HG03558 (cell line): Measurements from ENCODE around the gene SCD.
"Not testable (repeated sequence)": the region's sequence is repeated elsewhere in the genome, so short reads cannot be mapped to it uniquely, and the experiment has no call there.

Experiments
- ATAC-seq: cut with Tn5 transposase; IDR thresholded peaks from one replicate; pipeline ENCODE4 v1.9.1; 2021; ENCODE audit warnings: moderate number of reproducible peaks; ENCODE audit not compliant: unreplicated experiment; ENCODE audit errors: extremely low read depth

The SCD gene

DNA sequence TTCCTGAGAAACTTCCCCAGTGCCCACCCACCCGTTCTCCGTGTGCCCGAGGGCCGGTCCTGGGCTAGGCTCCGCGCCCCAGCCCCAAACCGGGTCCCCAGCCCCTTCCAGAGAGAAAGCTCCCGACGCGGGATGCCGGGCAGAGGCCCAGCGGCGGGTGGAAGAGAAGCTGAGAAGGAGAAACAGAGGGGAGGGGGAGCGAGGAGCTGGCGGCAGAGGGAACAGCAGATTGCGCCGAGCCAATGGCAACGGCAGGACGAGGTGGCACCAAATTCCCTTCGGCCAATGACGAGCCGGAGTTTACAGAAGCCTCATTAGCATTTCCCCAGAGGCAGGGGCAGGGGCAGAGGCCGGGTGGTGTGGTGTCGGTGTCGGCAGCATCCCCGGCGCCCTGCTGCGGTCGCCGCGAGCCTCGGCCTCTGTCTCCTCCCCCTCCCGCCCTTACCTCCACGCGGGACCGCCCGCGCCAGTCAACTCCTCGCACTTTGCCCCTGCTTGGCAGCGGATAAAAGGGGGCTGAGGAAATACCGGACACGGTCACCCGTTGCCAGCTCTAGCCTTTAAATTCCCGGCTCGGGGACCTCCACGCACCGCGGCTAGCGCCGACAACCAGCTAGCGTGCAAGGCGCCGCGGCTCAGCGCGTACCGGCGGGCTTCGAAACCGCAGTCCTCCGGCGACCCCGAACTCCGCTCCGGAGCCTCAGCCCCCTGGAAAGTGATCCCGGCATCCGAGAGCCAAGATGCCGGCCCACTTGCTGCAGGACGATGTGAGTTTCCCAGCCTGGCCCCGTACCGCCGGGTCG, at the start of gene SCD:
SCD (plus strand) TSS at position 469 of the 803 bp plus-strand sequence; CDS start at position 741, 272 bp downstream.
- ATAC-seq, result peak; percentile 90

DNA sequence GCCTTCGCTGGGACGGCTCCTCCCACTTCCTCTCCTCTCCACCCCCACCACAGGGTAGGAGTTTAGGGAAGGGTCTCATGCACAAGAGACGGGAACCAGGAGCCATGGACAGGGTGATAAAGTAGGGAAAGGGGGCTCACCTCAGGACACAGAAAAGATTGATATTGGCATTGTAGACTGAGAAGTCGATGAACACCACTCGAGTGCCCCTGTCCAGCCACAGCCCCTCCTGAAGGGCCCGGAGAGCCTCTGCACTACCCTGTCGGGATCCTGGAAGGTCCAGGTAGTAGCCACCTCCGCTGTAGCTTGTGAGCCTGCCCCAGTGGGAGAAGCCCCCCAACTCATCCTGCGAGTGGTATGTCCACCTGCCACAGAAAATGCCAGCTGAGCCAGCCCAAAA, 49.8 kb upstream of the SCD start:
- no peak for ATAC-seq

DNA sequence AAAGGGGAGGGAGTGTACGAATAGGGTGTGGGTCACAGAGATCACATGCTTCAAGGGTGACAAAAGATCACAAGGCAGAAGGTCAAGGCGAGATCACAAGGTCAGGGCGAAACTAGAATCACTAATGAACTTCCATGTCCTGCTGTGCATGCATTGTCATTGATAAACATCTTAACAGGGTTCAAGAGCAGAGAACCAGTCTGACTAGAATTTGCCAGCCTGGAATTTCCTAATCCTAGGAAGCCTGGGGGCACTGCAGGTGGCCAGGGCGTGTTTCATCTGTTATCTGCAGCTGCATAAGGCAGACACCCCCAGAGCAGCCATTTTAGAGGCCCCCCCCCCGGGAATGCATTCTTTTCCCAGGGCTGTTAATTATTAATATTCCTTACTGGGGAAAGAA, 45.9 kb upstream of the SCD start:
- ATAC-seq, result not testable (repeated sequence)

DNA sequence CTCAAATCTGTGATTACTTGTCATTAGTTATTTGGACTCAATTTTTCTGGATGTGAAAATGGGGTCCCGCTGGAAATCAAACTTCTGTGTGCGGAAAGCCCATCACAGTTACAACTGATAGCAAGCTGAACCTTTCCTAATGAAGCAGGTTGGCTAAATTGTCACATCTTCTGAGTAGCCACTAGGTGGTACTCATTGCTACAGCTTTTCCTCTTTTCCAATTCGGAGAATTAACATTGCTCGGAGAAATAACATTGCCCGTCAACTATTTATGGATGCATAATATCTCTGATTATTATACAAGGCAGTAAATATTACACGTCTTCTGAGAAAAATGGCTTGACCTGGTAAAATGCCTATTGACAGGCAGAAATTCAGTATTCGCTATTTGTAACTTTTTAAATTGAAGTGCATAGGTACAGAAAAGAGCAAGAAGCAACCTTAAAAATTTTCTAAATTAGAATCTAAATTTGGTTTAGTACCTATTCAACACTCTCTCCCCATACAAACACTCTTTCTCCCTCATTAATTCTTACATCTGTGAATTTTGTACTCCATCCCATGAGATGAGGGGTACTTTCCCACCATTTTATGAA, 43.2 kb upstream of the SCD start:
- ATAC-seq, result no peak

DNA sequence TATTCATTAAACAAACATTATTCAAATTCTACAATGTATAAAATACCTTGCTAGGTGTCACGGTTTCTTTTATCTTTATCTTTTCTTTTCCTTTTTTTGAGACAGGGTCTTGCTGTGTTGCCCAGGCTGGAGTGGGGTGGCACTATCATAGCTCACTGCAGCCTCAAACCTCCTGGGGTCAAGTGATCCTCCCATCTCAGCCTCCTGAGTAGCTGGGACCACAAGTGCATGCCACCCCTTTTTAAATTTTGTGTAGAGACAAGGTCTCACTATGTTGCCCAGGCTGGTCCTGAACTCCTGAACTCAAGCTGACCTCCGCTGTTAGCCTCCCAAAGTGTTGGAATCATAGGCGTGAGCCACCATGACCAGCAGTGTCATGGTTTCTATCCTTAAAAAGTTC, 42.6 kb upstream of the SCD start:
- no peak for ATAC-seq

DNA sequence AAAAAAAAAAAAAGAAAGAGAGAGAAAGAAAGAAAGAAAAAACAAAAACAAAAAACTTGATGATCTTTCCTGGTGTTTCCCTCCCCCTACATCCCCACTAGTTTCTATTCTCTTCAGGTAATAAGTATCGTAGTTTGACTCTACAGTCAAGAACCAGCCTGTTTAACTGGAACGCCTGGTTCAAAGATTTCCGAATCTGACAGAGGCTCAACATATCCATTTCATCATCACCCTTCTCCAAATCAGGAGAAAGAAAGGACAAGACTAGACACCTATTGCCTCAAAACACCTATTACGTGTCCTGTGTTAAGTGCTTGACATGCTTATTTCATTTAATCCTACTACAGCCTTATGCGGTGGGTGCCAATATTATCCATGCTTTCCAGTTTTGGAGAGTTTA, 40.2 kb upstream of the SCD start:
- ATAC-seq, result no peak

DNA sequence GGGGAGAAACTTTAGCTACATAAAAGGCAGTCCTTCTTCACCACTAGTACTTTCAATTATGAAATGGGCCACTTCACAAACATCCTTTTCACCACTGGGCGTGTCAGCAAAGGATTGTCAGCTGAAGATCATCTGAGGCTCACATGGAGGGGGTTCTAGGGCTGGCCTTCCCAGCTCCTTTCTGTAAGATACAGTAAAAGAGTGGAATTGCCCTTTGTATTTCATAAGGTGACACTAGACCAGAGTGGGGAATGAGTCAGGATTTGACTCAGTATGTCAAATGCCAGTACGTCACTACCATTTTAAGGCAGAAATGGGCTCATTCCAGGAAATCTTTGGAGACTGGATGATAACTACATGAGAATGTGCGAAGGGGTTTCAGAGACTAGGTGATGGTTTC, 39.3 kb upstream of the SCD start:
- ATAC-seq, result no peak

DNA sequence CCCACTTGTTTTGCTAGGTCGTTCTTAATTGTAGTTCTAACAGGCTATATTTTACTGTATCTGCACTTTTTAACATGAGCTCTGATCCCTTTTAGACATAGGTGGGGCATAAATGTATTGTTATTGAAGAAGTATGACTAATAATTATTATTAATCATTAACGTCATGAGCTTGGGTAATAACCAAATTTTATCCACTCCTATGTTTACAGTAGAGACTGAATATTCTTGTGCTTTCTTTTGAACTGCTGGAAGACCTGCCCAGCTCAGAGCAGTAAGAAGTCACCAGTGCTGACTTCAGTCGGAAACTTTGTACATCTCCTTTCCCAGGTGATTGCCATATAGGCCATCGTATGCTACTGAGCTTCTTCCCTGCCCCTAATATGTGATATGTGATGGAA, 35.7 kb upstream of the SCD start:
- no peak for ATAC-seq

DNA sequence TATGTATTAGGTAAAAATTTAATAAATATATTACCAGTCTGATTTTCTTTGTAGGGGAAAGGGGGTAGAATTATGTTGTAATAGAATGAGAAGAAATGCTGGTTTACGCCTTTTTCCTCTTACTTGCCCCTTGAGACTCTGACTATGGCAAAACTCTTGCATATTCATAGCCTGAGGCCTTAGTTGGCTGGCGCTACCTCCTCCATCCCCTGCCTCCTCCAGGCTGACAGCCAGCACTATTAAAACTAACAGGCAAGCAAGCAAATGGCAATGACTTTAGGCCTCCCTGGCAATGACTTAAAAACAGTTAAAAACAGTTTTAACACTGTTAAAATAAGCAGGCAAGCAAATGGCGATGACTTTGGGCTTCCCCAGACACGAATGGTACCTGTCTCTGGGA, 31.4 kb upstream of the SCD start:
- no peak for ATAC-seq

DNA sequence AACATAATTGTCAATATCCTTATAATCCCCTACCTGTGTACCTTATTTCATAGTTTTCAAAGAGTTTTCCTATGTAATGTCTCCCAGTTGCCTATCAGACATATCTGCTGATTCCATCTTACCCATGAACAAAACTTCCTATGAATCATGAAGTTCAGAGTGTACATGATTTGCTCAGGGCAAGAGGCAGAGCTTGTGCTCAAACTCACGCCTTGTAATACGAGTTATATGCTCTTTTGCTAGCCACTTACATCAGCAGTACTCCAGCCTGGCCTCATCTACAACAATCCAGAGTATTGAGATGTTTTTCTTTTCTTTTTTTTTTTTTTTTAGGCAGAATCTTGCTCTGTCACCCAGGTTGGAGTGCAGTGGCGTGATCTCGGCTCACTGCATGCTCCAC, 28.8 kb upstream of the SCD start:
- ATAC-seq, result no peak

DNA sequence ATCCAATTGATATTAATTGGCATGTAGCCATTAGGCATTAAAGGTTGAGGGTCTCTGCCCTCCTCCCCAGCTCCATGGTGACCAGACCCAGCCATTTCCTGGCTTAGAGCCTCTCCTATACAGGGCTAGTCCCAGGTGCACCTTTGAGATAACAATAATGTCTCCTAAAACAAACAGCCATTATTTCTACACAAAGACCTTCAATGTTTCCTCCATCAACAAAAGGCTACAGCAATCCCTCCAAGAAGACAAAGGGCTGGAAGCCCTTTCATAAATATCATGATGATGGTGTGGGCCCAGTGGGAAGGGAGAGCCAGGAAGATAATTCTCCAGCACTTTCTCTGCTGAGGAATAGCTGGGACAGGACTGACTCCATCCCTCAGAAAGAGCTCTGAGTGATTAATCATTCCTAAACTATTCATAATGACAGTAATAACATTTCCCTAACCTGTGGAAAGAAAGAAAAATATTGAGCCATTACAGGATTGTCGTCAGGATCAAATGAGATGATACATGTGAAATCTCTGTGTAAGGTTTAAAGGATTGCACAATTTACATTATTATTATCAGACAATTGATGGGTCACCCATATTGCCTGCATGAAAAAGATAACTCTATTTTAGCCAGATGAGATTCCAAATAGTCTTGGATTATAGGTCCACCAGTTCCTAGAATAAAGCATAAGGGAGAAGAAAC, 27.2 kb upstream of the SCD start:
- no peak for ATAC-seq

DNA sequence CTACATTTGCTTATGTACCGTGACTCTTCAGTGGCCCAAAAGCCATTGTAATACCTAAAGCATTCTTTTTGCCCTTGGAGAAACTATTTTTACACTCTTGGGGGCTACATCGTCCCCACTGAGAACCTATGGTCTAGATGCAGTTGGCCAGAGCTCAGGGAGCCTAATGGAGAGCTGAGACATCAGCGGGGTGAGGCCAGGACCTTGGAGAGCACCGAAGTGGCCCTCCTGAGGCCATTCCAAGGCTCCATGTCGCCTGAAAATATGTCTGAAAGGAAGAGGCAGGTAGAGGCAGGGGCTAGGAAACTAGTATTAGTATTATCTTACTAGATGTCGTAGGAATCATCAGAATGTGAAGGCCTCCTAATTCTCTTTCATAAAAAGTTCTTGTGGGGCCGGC, 21.9 kb upstream of the SCD start:
- ATAC-seq, result no peak

DNA sequence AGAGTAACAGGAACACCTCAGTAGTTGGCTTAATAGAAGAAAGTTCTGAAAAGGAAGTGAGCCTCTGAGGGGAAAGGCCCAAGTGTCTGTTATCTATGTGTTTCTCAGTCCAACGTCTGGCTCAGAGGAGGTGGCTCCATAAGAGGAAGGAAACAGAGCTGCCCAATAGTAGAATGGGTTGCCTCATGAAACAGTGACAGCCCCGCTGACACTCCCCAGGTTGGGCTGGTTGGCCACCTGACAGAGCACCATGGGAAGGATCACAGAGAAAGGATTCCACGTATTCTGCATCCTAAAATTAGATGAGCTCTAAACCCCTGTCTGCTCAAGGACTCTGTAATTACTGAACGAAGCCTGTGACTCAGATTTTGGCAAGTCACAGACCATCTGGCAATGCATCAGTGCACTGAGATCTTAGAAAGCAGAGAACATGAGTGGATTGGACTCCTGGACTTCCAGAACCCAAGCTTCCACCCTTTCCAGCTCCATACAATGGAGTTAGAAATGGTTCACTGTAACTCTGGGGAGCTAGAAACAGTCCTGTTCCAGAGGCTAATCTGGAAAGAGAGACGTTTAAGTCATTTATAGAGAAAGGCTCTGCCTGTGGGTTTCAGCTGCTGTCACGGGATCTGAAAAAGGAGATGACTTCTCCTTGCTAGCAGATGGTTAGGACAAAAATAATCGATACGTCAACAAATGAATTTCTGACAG, 19.9 kb upstream of the SCD start:
- peak; percentile 96 for ATAC-seq

DNA sequence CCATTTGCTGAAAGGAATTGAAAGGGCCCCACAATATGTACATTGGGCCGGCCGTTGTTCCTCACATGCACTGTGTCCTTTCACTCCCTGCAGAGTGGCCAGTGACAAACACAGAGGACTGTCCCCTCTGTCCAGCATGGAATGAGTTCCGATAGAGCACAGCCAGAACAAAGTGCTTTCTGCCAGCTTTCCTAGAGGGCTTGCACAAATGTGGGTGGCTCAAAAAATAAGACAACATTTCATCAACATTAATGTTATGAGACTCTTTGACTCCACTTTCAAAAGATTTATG, 19.4 kb upstream of the SCD start:
- ATAC-seq, result no peak

DNA sequence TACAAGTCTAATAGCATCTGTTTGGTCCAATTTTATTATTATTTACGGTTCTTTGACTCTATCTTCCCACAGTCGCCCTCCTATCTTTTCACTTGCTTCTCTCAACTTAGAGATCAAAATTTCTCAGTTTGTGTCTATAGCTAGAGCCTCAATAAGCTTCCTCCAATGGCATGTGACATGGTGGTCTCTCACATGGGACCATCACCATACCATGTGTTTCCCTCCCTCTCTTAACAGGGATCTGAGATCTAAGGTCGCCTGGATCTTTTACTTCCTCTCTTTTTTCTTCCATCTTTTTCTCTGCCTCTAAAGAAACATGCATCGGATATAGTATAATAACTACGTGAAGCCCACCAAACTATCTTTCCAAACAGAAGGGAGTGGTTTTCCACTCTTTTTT, 18.8 kb upstream of the SCD start:
- ATAC-seq, result no peak

DNA sequence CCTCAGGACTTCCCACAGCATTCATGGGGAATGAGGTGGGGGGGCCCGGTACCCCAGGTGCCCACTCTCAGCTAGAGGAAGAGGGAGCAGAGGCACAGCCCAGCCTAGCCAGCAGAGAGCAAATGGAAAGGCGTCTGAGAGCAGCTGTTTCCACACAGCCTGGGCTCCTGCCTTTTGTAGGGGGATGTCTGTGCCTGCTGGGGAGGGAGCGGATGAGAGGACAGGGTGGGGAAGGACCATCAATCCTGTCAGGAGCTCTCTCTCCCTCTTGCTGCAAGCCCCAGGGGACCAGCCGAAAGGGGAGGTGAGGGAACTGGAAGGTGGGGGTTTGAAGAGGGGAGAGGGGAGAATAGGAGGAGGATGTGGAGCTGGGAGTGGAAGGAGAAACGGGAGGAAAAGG, 17.0 kb upstream of the SCD start, which contains the start of gene PKD2L1:
PKD2L1 (minus strand) TSS at position 150 of the 400 bp plus-strand sequence; CDS start at position 25, 125 bp downstream.
- ATAC-seq, result no peak

DNA sequence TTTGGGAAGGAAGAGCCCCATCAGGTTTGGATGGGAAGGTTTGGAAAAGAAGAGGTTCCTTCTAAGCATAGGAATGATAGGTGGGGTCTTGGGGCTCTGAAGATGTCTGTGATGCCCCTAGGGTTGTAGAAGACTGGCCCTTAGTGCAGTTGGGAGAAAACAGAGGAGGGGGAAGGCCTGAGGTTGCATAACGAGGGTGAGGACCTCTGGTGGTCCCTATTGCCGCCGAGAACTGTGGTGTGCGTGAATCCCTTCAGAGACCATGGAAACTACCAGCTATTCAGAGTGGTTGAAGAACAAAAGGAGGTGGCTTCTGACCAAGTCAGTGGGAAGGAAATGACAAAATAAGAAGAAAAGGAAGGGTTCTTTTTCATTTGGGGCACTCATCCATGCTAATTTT, 13.9 kb upstream of the SCD start:
- no peak for ATAC-seq

DNA sequence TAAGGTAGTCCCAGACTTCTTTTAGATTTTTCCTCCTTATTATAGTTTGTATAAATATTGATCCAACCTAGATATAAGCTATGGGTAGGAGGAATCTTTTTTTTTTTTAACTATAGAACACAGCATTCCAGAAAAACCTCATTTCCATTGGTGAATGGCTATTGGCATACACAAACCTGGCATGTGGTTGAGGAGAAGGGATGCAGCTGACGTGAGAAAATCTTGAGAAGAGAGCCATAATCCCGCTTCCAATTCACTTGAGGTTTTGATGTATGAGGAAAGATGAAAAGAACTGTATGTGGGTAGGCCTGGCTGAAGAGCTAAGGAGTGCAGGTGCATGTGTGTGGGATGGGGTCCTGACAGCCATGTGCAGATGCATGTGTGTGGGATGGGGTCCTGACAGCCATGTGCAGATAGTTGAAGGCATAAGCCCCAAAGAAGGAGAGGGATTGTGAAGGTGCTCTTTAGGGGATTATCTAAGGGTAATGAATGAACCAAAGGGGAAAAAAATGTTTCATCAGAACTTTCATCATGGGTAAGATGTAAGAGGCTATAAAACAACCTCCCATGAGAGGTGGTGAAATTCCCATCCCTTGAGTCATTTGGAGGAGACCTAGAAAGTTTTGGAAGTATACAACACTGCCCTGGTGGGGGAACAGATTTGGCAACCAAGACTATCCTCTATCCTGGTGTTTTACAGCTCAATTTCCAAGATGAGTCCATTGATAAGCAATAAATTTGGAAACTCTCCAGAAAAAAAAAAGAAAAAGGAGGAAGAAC, 13.2 kb upstream of the SCD start:
- ATAC-seq, result no peak

DNA sequence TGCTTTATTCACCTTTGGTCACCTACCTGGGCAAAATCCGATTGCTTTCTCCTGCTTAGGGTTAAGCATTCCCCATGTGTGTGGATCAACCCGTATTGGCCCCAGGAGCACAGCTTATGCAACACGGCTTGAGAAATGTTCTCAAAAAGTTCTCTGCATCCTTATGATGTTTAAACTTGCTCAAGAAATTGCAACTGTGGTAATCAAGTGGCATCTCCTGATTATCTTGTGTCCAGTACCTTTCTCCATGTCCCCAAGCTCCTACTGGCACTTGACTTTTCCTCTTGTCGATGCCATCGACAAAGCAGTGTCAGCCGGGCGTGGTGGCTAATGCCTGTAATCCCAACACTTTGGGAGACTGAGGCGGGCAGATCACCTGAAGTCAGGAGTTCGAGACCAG, 12.3 kb upstream of the SCD start:
- ATAC-seq, result no peak

DNA sequence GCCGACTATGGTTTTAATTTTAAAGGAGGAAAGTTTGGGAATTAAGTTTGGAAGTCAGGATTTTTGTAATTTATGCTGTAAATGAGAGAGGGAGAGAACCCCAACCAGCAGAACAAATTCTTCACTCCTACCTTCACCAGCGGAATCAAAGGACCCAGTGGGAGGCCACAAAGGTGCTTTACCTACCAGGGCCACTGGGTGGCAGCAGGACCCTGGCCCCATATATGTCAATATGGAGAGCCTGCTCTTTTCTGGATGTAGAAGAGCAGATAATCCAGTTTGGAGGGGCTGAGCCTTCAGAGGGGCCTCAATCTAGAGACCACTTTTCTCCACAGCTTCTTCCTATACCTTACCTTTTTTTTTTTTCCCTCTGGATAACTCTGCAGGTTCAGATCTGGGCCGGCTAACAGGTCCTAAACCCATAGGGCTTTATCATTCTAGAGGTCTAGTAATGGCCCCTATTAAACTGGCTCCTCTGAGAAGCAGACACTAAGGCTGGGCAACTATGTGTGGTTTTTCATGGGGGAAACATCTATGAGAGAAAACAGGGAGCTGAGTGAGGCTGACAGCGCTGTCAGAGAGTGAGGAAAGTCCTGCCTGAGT, 8.5 kb upstream of the SCD start:
- ATAC-seq, result no peak
